Esophagus muscularis mucosa (tissue), 4 donors: ENCODE measurements around the gene SORCS2. TPM values are rescaled to one million over a fixed set of nuclear protein-coding genes. Genes with fewer than 3 reads are reported as not detected.

ENCODE experiments used
- DNase-seq: peaks from one replicate; pipeline ENCODE4 v3.0.0-alpha.2; 2017; ENCODE audit errors: extremely low spot score
- H3K27ac ChIP-seq, 4 donors: fragments of 200-600 bp; sonication (generic); replicated peaks in 1 of 4; 1 replicate in 3 of 4; 2 replicates in 1 of 4; pipeline ENCODE4 v1.5.1; 2016 to 2019; ENCODE audit warnings: mild to moderate bottlenecking in 1 of 4
- H3K27me3 ChIP-seq, 4 donors: fragments of 200-600 bp; sonication (generic); one replicate each; pipeline versions ENCODE4 v1.5.1 to v1.6.0; 2016 to 2019
- H3K36me3 ChIP-seq, 4 donors: fragments of 200-600 bp; sonication (generic); one replicate each; pipeline ENCODE4 v1.5.1; 2016 to 2019
- H3K4me1 ChIP-seq, 4 donors: fragments of 200-600 bp; sonication (generic); one replicate each; pipeline ENCODE4 v1.5.1; 2016 to 2019
- H3K4me3 ChIP-seq, 4 donors: fragments of 200-600 bp; sonication (generic); 1 replicate in 2 of 4; 2 replicates in 2 of 4; pipeline ENCODE4 v1.5.1; 2016 to 2019; ENCODE audit warnings: mild to moderate bottlenecking in 4 of 4, moderate library complexity in 1 of 4
- H3K9me3 ChIP-seq, 4 donors: fragments of 200-600 bp; sonication (generic); 1 replicate in 3 of 4; 2 replicates in 1 of 4; pipeline ENCODE4 v1.5.1; 2016 to 2019
- CTCF ChIP-seq, 3 experiments: fragments of 200-600 bp in 2 of 3; fragments of 450-650 bp in 1 of 3; sonication (generic) in 2 of 3; IDR thresholded peaks; one replicate each; pipeline ENCODE4 v1.5.1; 2017 to 2019; ENCODE audit warnings: antibody characterized with exemption in 3 of 3, mild to moderate bottlenecking in 2 of 3, moderate library complexity in 1 of 3
- EP300 ChIP-seq: sonication (generic); formaldehyde crosslinking; IDR thresholded peaks from one replicate; pipeline ENCODE4 v1.6.1; 2017; ENCODE audit warnings: antibody characterized with exemption
- POLR2A ChIP-seq: fragments of 450-650 bp; IDR thresholded peaks from one replicate; pipeline ENCODE4 v1.6.1; 2017; ENCODE audit warnings: antibody characterized with exemption, moderate library complexity, mild to moderate bottlenecking, low read depth
- POLR2AphosphoS5 ChIP-seq, 2 donors: sonication (generic); formaldehyde crosslinking; IDR thresholded peaks; one replicate each; pipeline ENCODE4 v1.6.1; 2017; ENCODE audit warnings: antibody characterized with exemption in 2 of 2
- WGBS: methylation state at CpG from one replicate; pipeline ENCODE4 v1.1.5; 2018; 5-methylcytosine and 5-hydroxymethylcytosine counted together
- intact Hi-C: fragments of 100-400 bp; cut with DNase I; formaldehyde crosslinking; loops from one replicate; pipeline ENCODE4 v1.15.1; 2023
- total RNA-seq, 4 donors: library from RNA; depleted of rRNA; stranded (reverse); fragments of >200 nt; gene quantifications; one replicate each; pipeline versions ENCODE4 v1.1.0 to v1.2.1, GENCODE V29; 2016

SORCS2 gene
- total RNA-seq, 4 donors from 2014 or later, result 3.3 to 10.1 (median 4.3) TPM

- DNase-seq, result no peak
- Histone ChIP-seq H3K4me3 (no peak overlapping the region), H3K4me1 (peaks cover 25 to 35% (median 31%) of the 10 kb centered on the region in 4 donors), H3K27ac (no peak overlapping the region), H3K9me3 (no peaks in the 10 kb centered on the region), H3K36me3 (no peaks in the 10 kb centered on the region), H3K27me3 (no peaks in the 10 kb centered on the region)
- TF ChIP-seq EP300 (no peak), POLR2A (no peak), CTCF (IDR thresholded peaks at IDR 0.05) (no peak), POLR2AphosphoS5 (IDR thresholded peaks at IDR 0.05) (no peak)
- 67% methylated on average over 5 of the region's 5 CpGs for WGBS
- intact Hi-C loops, result no loop called here
These were observed 440.6 kb downstream of the SORCS2 start for GRCh38 chr4:7632971-7633370.

- no peak overlapping the region for H3K27ac ChIP-seq
These were observed 442.4 kb downstream of the SORCS2 start for GRCh38 chr4:7634661-7635251.

GRCh38 chr4:7635445-7636239 is 443.3 kb downstream of the SORCS2 start:
- H3K27me3 ChIP-seq, result no peaks in the 10 kb centered on the region
- H3K4me3 ChIP-seq, result no peak overlapping the region
- no peak for TF ChIP-seq POLR2A
- no peak for TF ChIP-seq POLR2AphosphoS5 (IDR thresholded peaks at IDR 0.05)
- TF ChIP-seq CTCF (IDR thresholded peaks at IDR 0.05), result no peak
- TF ChIP-seq EP300, result no peak
- 74% methylated on average over 25 of the region's 25 CpGs for WGBS
- H3K9me3 ChIP-seq, result no peaks in the 10 kb centered on the region
- intact Hi-C loops, result no loop called here
- H3K4me1 ChIP-seq, result peaks cover 20 to 26% (median 22%) of the 10 kb centered on the region in 4 donors
- H3K27ac ChIP-seq, result no peak overlapping the region
- H3K36me3 ChIP-seq, result no peaks in the 10 kb centered on the region
- no peak for DNase-seq

More at GRCh38 chr4:7634661-7635251, 442.4 kb downstream of the SORCS2 start:
- no peaks in the 10 kb centered on the region for H3K27me3 ChIP-seq
- whole genome bisulfite sequencing, result 66% methylated on average over 12 of the region's 12 CpGs
- peaks cover 25 to 34% (median 30%) of the 10 kb centered on the region in 4 donors for H3K4me1 ChIP-seq
- no peak overlapping the region for H3K4me3 ChIP-seq
- H3K36me3 ChIP-seq, result no peaks in the 10 kb centered on the region
- no peak for DNase-seq
- no peaks in the 10 kb centered on the region for H3K9me3 ChIP-seq
- intact Hi-C loops, result no loop called here
- TF ChIP-seq POLR2AphosphoS5 (IDR thresholded peaks at IDR 0.05) (no peak), POLR2A (no peak), EP300 (no peak), CTCF (IDR thresholded peaks at IDR 0.05) (no peak)

- intact Hi-C loops, result no loop called here
- no peak overlapping the region for H3K27ac ChIP-seq
- WGBS, result 98% methylated on average over 11 of the region's 12 CpGs
These were observed 443.8 kb downstream of the SORCS2 start for GRCh38 chr4:7636240-7636508.

More at GRCh38 chr4:7636240-7636508, 443.8 kb downstream of the SORCS2 start:
- TF ChIP-seq POLR2AphosphoS5 (IDR thresholded peaks at IDR 0.05) (no peak), EP300 (no peak), CTCF (IDR thresholded peaks at IDR 0.05) (no peak), POLR2A (no peak)
- Histone ChIP-seq H3K9me3 (no peaks in the 10 kb centered on the region), H3K36me3 (no peaks in the 10 kb centered on the region), H3K4me3 (no peak overlapping the region), H3K27me3 (no peaks in the 10 kb centered on the region), H3K4me1 (peaks cover 16 to 20% (median 17%) of the 10 kb centered on the region in 4 donors)
- no peak for DNase-seq
